ENCODE results near the gene AP3D1.
"Not testable (repeated sequence)": the region's sequence is repeated elsewhere in the genome, so short reads cannot be mapped to it uniquely, and the experiment has no call there.

The AP3D1 gene

GRCh38 chr19:2110822-2111221, 40.5 kb downstream of the AP3D1 start:
- no peak for DNase-seq (ENCODE audit: low read depth in 3 of 3)

- DNase-seq (ENCODE audit: low read depth in 3 of 3), result no peak
Measured at GRCh38 chr19:2109046-2109864, 42.1 kb downstream of the AP3D1 start.

GRCh38 chr19:2108251-2109016, 42.9 kb downstream of the AP3D1 start:
- no peak for DNase-seq (ENCODE audit: low read depth in 3 of 3)

GRCh38 chr19:2103045-2103707, 48.2 kb downstream of the AP3D1 start:
- DNase-seq (ENCODE audit: low read depth in 3 of 3), result no peak

- DNase-seq (ENCODE audit: low read depth in 3 of 3), result no peak
Measured at GRCh38 chr19:2101417-2102335, 49.7 kb downstream of the AP3D1 start.

GRCh38 chr19:2100719-2101061, 50.7 kb downstream of the AP3D1 start:
- DNase-seq (ENCODE audit: low read depth in 3 of 3), result no peak

GRCh38 chr19:2099937-2100718, 51.2 kb downstream of the AP3D1 start:
- DNase-seq (ENCODE audit: low read depth in 3 of 3), result no peak

- DNase-seq (ENCODE audit: low read depth in 3 of 3), result no peak
Measured at GRCh38 chr19:2099054-2099501, 52.3 kb downstream of the AP3D1 start.

- no peak for DNase-seq (ENCODE audit: low read depth in 3 of 3)
Measured at GRCh38 chr19:2097886-2098327, 53.5 kb downstream of the AP3D1 start.

- DNase-seq (ENCODE audit: low read depth in 3 of 3), result peak; percentile 41 to 50 (median 41)
Measured at GRCh38 chr19:2097203-2097885, 54.0 kb downstream of the AP3D1 start.

- DNase-seq (ENCODE audit: low read depth in 3 of 3), result peak; percentile 100
Measured at GRCh38 chr19:2096480-2097202, 54.7 kb downstream of the AP3D1 start, which contains the start of gene IZUMO4. Gene IZUMO4, plus strand, starts transcription at chr19:2096915. Its CDS starts 31 bp downstream, at chr19:2096946.

- peak in 1 of 3 experiments; percentile 76 for DNase-seq (ENCODE audit: low read depth in 3 of 3)
Measured at GRCh38 chr19:2096034-2096479, 55.3 kb downstream of the AP3D1 start, which contains the start of gene MOB3A. Gene MOB3A, minus strand, starts transcription at chr19:2096326. Its CDS starts 17,766 bp downstream, at chr19:2078560.

- not testable (repeated sequence) for DNase-seq (ENCODE audit: low read depth in 3 of 3)
Measured at GRCh38 chr19:2091926-2092525, 59.3 kb downstream of the AP3D1 start.

GRCh38 chr19:2089727-2090053, 61.7 kb downstream of the AP3D1 start:
- DNase-seq (ENCODE audit: low read depth in 3 of 3), result no peak

GRCh38 chr19:2089001-2089711, 62.2 kb downstream of the AP3D1 start:
- no peak for DNase-seq (ENCODE audit: low read depth in 3 of 3)

- no peak for DNase-seq (ENCODE audit: low read depth in 3 of 3)
Measured at GRCh38 chr19:2087621-2088100, 63.7 kb downstream of the AP3D1 start.

GRCh38 chr19:2086695-2087620, 64.4 kb downstream of the AP3D1 start:
- DNase-seq (ENCODE audit: low read depth in 3 of 3), result not testable (repeated sequence)

Data from stimulated activated CD4-positive, alpha-beta T cell treated with anti-CD3 and anti-CD28 coated beads, TNF-alpha, amount 100 ng/mL, for 4 hours (primary cell).